Liver (tissue), 9 donors: ENCODE results near the gene PTPRB. TPM values are rescaled to one million over a fixed set of nuclear protein-coding genes. Genes with fewer than 3 reads are reported as not detected.

Experiments
- DNase-seq: peaks from one replicate; pipeline ENCODE4 v3.0.0-alpha.2; 2017; ENCODE audit warnings: low spot score
- H3K27ac ChIP-seq, 2 donors: one replicate each; pipeline ENCODE4 v1.7.0; 2013; ENCODE audit warnings: inconsistent platforms in 2 of 2, low read length in 2 of 2, control low read depth in 1 of 2, low read depth in 1 of 2, mild to moderate bottlenecking in 1 of 2
- H3K27me3 ChIP-seq, 4 donors: one replicate each; pipeline versions ENCODE4 v1.6.1 to v1.7.0; 2013; ENCODE audit warnings: low read length in 3 of 4, inconsistent platforms in 1 of 4, mild to moderate bottlenecking in 1 of 4, moderate library complexity in 1 of 4; ENCODE audit not compliant: control insufficient read depth in 4 of 4, insufficient read depth in 4 of 4
- H3K36me3 ChIP-seq, 4 donors: one replicate each; pipeline versions ENCODE4 v1.6.1 to v1.7.0; 2013; ENCODE audit warnings: low read length in 3 of 4, mild to moderate bottlenecking in 3 of 4, low read depth in 1 of 4, moderate library complexity in 1 of 4; ENCODE audit not compliant: control insufficient read depth in 4 of 4, insufficient read depth in 3 of 4
- H3K4me1 ChIP-seq, 4 donors: one replicate each; pipeline versions ENCODE4 v1.6.1 to v1.7.0; 2013; ENCODE audit warnings: low read length in 3 of 4, mild to moderate bottlenecking in 3 of 4, moderate library complexity in 1 of 4; ENCODE audit not compliant: control insufficient read depth in 4 of 4, insufficient read depth in 4 of 4
- H3K4me3 ChIP-seq, 3 donors: one replicate each; pipeline versions ENCODE4 v1.6.1 to v1.7.0; 2013; ENCODE audit warnings: low read length in 3 of 3, control low read depth in 1 of 3, low read depth in 1 of 3, mild to moderate bottlenecking in 1 of 3
- H3K9ac ChIP-seq, 2 donors: one replicate each; pipeline ENCODE4 v1.7.0; 2013; ENCODE audit warnings: low read length in 2 of 2, mild to moderate bottlenecking in 2 of 2, moderate library complexity in 2 of 2, control low read depth in 1 of 2, low read depth in 1 of 2
- H3K9me3 ChIP-seq, 4 donors: one replicate each; pipeline versions ENCODE4 v1.6.1 to v1.7.0; 2013; ENCODE audit warnings: low read length in 3 of 4; ENCODE audit not compliant: control insufficient read depth in 4 of 4
- EGR1 ChIP-seq, 2 donors: IDR thresholded peaks; 2 replicates each; pipeline ENCODE4 v1.6.1; 2016 to 2018; ENCODE audit warnings: antibody characterized with exemption in 2 of 2, low read depth in 2 of 2
- FOXA1 ChIP-seq: IDR thresholded peaks from 2 replicates; pipeline ENCODE4 v1.6.1; 2016; ENCODE audit warnings: antibody characterized with exemption
- FOXA2 ChIP-seq: IDR thresholded peaks from 2 replicates; pipeline ENCODE4 v1.6.1; 2016; ENCODE audit warnings: antibody characterized with exemption
- GABPA ChIP-seq, 2 donors: IDR thresholded peaks in 1 of 2; conservative IDR thresholded peaks in 1 of 2; 2 replicates each; pipeline ENCODE4 v1.6.1; 2016; ENCODE audit warnings: antibody characterized with exemption in 2 of 2, mild to moderate bottlenecking in 1 of 2, moderate library complexity in 1 of 2
- HNF4A ChIP-seq, 2 donors: conservative IDR thresholded peaks; 2 replicates each; pipeline ENCODE4 v1.6.1; 2016; ENCODE audit warnings: antibody characterized with exemption in 2 of 2, mild to moderate bottlenecking in 2 of 2
- HNF4G ChIP-seq: IDR thresholded peaks from 2 replicates; pipeline ENCODE4 v1.6.1; 2016; ENCODE audit warnings: antibody characterized with exemption
- JUND ChIP-seq, 2 donors: IDR thresholded peaks; 2 replicates each; pipeline ENCODE4 v1.6.1; 2016; ENCODE audit warnings: antibody characterized with exemption in 2 of 2
- NR2F2 ChIP-seq: IDR thresholded peaks from 2 replicates; pipeline ENCODE4 v1.6.1; 2016; ENCODE audit warnings: antibody characterized with exemption
- RAD21 ChIP-seq, 2 donors: IDR thresholded peaks; 2 replicates each; pipeline ENCODE4 v1.6.1; 2016; ENCODE audit warnings: antibody characterized with exemption in 2 of 2, mild to moderate bottlenecking in 2 of 2
- RXRA ChIP-seq, 2 donors: IDR thresholded peaks; 2 replicates each; pipeline ENCODE4 v1.6.1; 2017 to 2018; ENCODE audit warnings: antibody characterized with exemption in 2 of 2, mild to moderate bottlenecking in 1 of 2
- SP1 ChIP-seq: IDR thresholded peaks from 2 replicates; pipeline ENCODE4 v1.6.1; 2018; ENCODE audit warnings: antibody characterized with exemption, mild to moderate bottlenecking
- TAF1 ChIP-seq: conservative IDR thresholded peaks from 2 replicates; pipeline ENCODE4 v1.6.1; 2016; ENCODE audit warnings: antibody characterized with exemption, mild to moderate bottlenecking
- YY1 ChIP-seq: IDR thresholded peaks from 2 replicates; pipeline ENCODE4 v1.6.1; 2016; ENCODE audit warnings: antibody characterized with exemption, mild to moderate bottlenecking
- WGBS: extraction: QIAGEN DNeasy Blood & Tissue Kit; methylation state at CpG from one replicate; pipeline ENCODE4 v1.1.7; 2013; 5-methylcytosine and 5-hydroxymethylcytosine counted together
- polyA plus RNA-seq, 2 donors: library from polyadenylated mRNA; stranded (reverse) in 1 of 2; unstranded in 1 of 2; fragments of 200-250 nt in 1 of 2; fragments of >200 nt in 1 of 2; fragmentation: Nextera tagmentation in 1 of 2; extraction: Ambion mirVana in 1 of 2; gene quantifications; one replicate each; pipeline versions ENCODE4 v1.2.1 to v1.2.3, GENCODE V29; 2013 to 2015
- total RNA-seq, 2 donors: library from RNA; depleted of rRNA; stranded (reverse); fragments of >200 nt; gene quantifications; one replicate each; pipeline ENCODE4 v1.2.3, GENCODE V29; 2014
- TF ChIP-seq, protein P1 (sequence below): IDR thresholded peaks from 2 replicates; pipeline ENCODE4 v1.6.1; 2016; ENCODE audit warnings: antibody characterized with exemption
- TF ChIP-seq, protein P2 (sequence below): IDR thresholded peaks from 2 replicates; pipeline ENCODE4 v1.6.1; 2016; ENCODE audit warnings: antibody characterized with exemption
- TF ChIP-seq, protein P3 (sequence below): IDR thresholded peaks from 2 replicates; pipeline ENCODE4 v1.6.1; 2016; ENCODE audit warnings: antibody characterized with exemption, mild to moderate bottlenecking
- TF ChIP-seq, protein P4 (sequence below): fragments of 150-350 bp; IDR thresholded peaks from 2 replicates; pipeline ENCODE4 v1.5.1; 2017; ENCODE audit warnings: improper control_type of control experiment, low read depth, low read length; ENCODE audit not compliant: missing input control
- TF ChIP-seq, protein P5 (sequence below): IDR thresholded peaks from 2 replicates; pipeline ENCODE4 v1.6.1; 2016; ENCODE audit warnings: antibody characterized with exemption
- donor health status: healthy.
- donor health status: healthy.
- donor health status: healthy.
- donor health status: healthy.
- donor health status: healthy.

Gene PTPRB
- total and polyA plus RNA-seq, 4 donors: 6.3 to 64.9 (median 8.4) TPM

DNA sequence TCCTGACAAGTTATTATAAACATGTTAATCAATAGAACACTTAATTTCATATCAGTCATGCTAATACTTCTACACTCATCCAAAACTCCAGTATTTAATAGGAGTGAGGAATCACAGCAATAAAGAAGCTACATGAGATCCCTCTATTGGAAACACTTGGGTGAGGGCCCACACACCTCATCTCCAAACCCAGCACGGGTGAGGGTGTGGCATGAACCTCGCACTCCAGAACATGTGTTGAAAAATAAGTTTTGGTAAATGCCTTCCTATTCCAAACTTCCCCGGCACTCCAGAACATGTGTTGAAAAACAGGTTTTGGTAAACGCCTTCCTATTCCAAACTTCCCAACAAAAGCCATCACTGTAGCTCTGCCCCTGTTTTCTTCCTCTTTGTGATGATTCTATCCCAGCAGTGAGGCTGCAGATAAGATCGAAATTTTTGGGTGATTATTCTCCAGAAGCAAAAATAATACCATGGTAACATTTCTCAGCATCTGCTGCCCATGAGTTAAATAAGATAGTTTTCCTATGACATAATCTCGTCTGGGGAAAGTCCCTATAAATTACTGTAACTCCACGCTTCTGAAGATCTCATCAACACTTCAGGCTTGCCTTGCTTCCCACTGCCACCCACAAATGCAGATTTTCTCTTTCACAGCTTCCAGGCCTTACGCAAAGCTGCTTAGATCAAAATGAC lies 24.4 kb upstream of the PTPRB start:
- Histone ChIP-seq H3K4me1 (no peaks in the 10 kb centered on the region), H3K4me3 (no peak overlapping the region), H3K9me3 (no peaks in the 10 kb centered on the region), H3K27me3 (no peaks in the 10 kb centered on the region), H3K9ac (no peak overlapping the region), H3K36me3 (no peaks in the 10 kb centered on the region), H3K27ac (no peak overlapping the region)
- TF ChIP-seq, protein P1, sequence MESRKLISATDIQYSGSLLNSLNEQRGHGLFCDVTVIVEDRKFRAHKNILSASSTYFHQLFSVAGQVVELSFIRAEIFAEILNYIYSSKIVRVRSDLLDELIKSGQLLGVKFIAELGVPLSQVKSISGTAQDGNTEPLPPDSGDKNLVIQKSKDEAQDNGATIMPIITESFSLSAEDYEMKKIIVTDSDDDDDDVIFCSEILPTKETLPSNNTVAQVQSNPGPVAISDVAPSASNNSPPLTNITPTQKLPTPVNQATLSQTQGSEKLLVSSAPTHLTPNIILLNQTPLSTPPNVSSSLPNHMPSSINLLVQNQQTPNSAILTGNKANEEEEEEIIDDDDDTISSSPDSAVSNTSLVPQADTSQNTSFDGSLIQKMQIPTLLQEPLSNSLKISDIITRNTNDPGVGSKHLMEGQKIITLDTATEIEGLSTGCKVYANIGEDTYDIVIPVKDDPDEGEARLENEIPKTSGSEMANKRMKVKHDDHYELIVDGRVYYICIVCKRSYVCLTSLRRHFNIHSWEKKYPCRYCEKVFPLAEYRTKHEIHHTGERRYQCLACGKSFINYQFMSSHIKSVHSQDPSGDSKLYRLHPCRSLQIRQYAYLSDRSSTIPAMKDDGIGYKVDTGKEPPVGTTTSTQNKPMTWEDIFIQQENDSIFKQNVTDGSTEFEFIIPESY: no peak
- no peak for TF ChIP-seq RAD21 (IDR thresholded peaks at IDR 0.05)
- TF ChIP-seq NR2F2: no peak
- 68% methylated on average over 8 of the region's 8 CpGs for WGBS
- no peak for DNase-seq

DNA sequence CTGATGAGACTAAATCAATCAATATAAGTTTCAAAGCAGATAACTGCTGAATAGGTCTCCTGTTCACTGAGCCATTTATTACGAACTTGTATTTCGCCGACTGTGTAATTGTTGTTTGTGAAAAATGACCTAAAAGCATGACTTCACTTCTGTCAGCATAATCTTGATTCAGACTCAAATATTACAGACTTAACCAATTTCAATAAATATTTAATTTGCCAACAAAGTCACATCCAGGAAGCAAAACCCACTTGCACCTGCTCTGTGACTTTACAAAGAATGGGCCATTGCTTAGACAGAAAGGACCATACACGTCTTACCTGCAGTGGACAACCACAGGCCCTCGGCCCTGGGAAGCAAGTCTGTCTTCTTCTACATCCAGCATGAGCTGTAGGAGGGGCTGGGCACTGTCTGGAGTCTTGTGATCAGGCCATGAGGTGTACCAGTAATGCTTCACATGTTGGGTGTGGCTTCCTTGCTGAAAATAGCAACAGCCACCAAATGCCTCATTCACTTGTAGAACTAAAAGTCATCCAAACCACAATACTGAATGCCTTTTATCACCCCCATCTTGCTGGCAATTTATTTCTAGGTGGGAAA lies 23.5 kb upstream of the PTPRB start:
- Histone ChIP-seq H3K9me3 (no peaks in the 10 kb centered on the region), H3K36me3 (no peaks in the 10 kb centered on the region), H3K27ac (no peak overlapping the region), H3K4me3 (no peak overlapping the region), H3K9ac (no peak overlapping the region), H3K4me1 (no peaks in the 10 kb centered on the region), H3K27me3 (no peaks in the 10 kb centered on the region)
- WGBS: 74% methylated on average over 5 of the region's 5 CpGs
- DNase-seq: no peak
- TF ChIP-seq, protein P2, sequence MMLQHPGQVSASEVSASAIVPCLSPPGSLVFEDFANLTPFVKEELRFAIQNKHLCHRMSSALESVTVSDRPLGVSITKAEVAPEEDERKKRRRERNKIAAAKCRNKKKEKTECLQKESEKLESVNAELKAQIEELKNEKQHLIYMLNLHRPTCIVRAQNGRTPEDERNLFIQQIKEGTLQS: no peak
- TF ChIP-seq HNF4G (no peak), YY1 (no peak), FOXA2 (no peak), FOXA1 (no peak), RXRA (IDR thresholded peaks at IDR 0.05) (no peak), EGR1 (IDR thresholded peaks at IDR 0.05; ENCODE audit: low read depth in 2 of 2) (no peak), RAD21 (IDR thresholded peaks at IDR 0.05) (no peak), GABPA (IDR thresholded peaks at IDR 0.05 in 1 of 2, conservative IDR thresholded peaks at IDR 0.05 in 1 of 2) (no peak), SP1 (no peak), TAF1 (no peak), HNF4A (conservative IDR thresholded peaks at IDR 0.05) (no peak), NR2F2 (no peak), JUND (IDR thresholded peaks at IDR 0.05) (no peak)
- TF ChIP-seq, protein P3, sequence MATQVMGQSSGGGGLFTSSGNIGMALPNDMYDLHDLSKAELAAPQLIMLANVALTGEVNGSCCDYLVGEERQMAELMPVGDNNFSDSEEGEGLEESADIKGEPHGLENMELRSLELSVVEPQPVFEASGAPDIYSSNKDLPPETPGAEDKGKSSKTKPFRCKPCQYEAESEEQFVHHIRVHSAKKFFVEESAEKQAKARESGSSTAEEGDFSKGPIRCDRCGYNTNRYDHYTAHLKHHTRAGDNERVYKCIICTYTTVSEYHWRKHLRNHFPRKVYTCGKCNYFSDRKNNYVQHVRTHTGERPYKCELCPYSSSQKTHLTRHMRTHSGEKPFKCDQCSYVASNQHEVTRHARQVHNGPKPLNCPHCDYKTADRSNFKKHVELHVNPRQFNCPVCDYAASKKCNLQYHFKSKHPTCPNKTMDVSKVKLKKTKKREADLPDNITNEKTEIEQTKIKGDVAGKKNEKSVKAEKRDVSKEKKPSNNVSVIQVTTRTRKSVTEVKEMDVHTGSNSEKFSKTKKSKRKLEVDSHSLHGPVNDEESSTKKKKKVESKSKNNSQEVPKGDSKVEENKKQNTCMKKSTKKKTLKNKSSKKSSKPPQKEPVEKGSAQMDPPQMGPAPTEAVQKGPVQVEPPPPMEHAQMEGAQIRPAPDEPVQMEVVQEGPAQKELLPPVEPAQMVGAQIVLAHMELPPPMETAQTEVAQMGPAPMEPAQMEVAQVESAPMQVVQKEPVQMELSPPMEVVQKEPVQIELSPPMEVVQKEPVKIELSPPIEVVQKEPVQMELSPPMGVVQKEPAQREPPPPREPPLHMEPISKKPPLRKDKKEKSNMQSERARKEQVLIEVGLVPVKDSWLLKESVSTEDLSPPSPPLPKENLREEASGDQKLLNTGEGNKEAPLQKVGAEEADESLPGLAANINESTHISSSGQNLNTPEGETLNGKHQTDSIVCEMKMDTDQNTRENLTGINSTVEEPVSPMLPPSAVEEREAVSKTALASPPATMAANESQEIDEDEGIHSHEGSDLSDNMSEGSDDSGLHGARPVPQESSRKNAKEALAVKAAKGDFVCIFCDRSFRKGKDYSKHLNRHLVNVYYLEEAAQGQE: no peak
- TF ChIP-seq, protein P1: no peak
- TF ChIP-seq, protein P4, sequence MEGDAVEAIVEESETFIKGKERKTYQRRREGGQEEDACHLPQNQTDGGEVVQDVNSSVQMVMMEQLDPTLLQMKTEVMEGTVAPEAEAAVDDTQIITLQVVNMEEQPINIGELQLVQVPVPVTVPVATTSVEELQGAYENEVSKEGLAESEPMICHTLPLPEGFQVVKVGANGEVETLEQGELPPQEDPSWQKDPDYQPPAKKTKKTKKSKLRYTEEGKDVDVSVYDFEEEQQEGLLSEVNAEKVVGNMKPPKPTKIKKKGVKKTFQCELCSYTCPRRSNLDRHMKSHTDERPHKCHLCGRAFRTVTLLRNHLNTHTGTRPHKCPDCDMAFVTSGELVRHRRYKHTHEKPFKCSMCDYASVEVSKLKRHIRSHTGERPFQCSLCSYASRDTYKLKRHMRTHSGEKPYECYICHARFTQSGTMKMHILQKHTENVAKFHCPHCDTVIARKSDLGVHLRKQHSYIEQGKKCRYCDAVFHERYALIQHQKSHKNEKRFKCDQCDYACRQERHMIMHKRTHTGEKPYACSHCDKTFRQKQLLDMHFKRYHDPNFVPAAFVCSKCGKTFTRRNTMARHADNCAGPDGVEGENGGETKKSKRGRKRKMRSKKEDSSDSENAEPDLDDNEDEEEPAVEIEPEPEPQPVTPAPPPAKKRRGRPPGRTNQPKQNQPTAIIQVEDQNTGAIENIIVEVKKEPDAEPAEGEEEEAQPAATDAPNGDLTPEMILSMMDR: no peak
- TF ChIP-seq, protein P5, sequence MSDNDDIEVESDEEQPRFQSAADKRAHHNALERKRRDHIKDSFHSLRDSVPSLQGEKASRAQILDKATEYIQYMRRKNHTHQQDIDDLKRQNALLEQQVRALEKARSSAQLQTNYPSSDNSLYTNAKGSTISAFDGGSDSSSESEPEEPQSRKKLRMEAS: no peak
